Endometrial microvascular endothelial cells (primary cell): ENCODE measurements around the gene MYLK. TPM values are rescaled to one million over a fixed set of nuclear protein-coding genes. Genes with fewer than 3 reads are reported as not detected.

Experiments used
- in situ Hi-C: cut with HindIII; loops from 2 replicates; pipeline ENCODE4 v1.10.0; 2017; ENCODE audit warnings: low sequenced_read_pairs, low pct_unique_long_range_greater_than_20kb; ENCODE audit errors: inconsistent ontology term
- total RNA-seq: library from RNA; depleted of rRNA; stranded (reverse); fragments of >200 nt; gene quantifications from one replicate; pipeline ENCODE4 v1.2.3, GENCODE V29; 2015; ENCODE audit errors: inconsistent ontology term

Gene MYLK
- total RNA-seq, 1 donor from 2014 or later = 18.0 TPM

DNA sequence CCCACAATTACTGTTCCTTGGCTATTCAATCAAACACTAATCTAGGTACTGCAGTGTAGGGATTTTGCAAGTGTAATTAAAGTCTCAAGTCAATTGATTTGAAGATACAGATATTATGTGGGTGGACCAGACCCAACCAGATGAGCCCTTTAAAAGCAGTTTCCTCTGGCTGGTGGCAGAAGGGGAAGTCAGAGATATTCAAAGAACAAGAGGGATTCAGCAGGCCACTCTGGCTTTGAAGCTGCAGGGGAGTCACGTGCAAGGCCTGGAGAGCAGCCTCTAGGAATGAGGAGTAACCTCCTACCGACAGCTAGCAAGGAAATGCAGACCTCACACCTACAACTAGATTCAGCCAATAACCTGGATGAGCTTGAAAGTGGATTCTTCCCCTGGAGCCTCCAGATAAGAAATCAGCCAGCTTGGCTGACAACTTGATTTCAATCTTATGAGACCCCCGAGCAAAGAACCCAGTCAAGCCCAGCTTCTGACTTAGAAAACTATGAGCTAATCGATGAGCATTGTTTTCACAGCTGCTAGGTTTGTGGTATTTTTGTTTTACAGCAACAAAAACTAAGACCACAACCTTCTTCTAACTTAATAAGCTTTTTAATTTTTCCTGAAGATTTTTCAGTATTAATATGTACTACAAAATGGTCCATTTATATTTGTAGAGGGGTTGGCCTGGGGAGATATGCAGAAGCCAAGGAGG, 312.7 kb downstream of the MYLK start:
- in situ Hi-C loops = no loop called here

DNA sequence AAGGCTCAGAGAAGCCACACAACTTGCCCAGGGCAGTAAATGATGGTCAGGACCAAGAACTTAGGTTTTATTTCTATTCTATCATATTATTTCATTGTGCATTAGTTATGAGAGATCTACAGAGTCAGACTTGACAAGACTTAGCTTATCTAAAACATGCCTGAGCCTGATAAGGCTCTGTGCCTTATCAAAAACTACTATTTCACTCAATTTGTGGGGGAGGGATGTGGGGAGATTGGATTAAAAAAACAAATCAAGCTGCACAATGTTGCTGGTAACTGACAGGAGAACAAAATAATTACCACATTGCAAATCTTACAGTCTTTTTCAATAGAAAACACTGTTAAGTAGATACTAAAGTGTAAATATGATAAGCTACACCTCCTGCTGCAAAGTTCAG, 315.3 kb downstream of the MYLK start:
- in situ Hi-C loops = no loop called here

DNA sequence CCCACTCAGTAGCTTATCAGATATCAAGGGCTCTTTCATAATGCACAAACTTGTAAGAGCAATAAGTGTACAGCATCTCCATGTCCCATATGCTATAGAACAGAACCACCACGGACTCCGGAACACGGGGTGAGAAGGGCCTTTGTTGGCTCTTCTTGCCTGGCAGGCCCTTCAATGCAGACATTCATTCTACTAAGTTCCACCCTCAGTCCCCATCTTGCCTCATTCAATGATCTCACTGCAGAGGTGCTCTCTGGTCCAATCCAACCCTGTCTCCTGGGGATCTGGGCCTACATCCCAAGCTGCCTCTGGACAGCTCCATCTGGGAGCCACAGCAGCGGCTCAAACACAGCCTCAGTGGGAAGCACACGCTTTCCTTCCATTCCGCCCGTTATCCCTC, 316.1 kb downstream of the MYLK start:
- in situ Hi-C loops = no loop called here

DNA sequence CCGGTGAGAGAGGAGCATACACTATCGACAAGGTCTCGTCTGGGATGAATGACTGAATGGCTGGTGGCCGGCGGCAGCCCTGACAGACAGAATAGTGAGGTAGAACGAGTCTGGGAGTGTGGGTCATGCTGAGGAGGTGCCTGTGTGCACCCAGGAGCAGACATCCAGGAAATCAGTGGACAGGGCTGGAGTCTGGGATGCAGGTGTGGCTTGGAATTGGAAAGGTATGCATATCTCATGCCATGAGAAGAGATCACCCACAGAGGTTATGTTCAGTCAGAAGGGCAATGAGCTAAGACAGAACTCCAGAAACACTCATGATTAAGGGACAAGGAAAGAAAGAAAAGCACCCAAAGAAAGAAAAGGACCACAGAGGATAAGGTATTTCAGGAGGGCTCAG, 320.1 kb downstream of the MYLK start:
- in situ Hi-C loops = no loop called here

DNA sequence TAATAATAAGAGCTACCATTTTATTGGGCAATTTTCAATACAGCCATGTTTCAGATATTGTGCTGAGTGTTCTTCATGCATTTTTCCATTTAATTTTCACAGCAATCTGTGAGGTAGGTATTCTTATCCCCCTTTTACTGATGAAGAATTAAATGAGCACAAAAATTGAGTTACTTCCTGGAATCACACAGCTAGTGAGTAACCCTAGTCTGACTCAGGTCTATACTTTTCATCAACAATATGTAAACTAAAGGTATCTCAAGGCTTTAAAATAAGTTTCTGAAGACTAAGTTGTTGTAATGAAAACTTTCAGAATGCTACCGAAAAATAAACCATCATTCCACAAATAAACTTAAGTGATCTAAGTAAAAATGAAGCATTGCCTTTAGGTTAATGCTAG, 321.6 kb downstream of the MYLK start:
- in situ Hi-C loops = no loop called here

DNA sequence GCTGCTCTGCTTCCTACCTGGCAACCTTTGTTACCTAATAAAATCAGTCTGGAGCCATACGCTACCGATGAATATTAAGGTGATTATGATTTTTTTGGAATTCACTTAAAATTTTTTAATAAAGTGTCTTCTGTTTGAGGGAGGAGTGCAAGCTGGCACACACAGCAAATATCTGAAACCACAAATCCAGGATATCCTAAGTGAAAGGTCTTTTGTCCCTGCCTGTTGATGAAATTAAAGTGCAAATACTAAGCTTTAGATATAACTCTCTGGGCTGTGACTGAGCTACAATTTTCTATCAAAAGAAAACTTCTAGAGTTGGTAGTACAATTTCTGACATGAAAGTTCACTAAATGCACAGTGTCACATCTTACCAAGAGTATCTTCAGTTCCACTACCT, 322.9 kb downstream of the MYLK start:
- in situ Hi-C loops = no loop called here

Other genes starting within 250 kb of the MYLK start
- gene CCDC14, start 76.9 kb upstream of the MYLK start, total RNA-seq = 24.2 TPM
- gene ROPN1, start 107.8 kb upstream of the MYLK start, total RNA-seq = not detected
- gene KALRN, start 149.0 kb upstream of the MYLK start, total RNA-seq = 14.4 TPM